ENCODE data around the gene SYNM.

SYNM gene

DNA sequence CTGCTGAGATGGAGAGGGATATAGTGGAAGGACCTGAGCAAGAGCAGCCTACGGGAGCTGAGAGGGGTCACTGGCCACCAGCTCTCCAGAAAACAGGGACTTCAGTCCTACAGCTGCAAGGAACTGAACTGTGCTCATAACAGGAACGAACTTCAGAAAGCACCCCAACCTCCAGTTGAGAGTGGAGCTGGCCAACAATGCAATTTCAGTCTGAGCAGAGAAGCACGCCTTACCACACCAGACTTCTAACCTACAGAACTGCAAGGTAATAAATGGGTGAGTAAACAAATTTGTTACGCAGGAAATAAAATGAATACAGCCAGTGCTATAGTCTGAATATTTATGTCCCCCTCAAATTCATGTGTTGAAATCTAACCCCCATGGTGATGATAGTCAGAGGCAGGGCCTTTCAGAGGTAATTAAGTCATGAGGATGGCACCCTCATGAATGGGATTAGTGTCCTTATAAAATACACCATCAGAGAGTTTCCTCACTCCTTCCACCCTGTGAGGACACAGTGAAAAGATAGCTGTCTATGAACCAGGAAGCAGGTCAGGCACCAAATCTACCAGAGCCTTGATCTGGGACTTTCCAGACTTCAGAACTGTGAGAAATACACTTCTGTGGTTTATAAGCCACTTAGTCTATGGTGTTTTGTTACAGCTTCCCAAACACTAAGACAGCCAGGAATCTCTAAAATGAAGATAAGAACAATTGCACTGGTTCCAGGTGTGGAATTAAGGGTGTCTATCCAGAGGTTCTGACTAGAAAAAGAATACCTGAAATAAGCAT, 58.6 kb downstream of the SYNM start:
- FAIRE-seq (no peak), DNase-seq (ENCODE audit: insufficient read length, low spot score) (no peak)

DNA sequence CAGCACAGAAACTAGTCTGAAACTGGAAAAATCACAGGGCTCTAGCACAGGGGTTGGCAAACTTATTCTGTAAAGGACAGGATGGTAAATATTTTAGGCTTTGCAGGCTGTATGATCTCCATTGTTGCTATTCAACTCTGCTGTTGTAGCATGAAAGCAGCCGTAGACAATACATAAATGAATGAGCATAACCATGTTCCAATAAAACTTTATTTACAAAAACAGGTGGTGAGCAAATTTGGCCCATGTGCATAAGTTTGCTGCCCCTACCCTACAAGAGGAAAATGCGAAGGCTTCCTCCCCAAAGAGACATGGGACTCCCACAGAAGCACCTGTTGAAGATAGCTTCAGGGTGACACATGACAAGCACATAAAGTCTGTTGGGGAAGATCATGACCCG, 59.2 kb downstream of the SYNM start:
- no peak for DNase-seq (ENCODE audit: insufficient read length, low spot score)
- no peak for FAIRE-seq

DNA sequence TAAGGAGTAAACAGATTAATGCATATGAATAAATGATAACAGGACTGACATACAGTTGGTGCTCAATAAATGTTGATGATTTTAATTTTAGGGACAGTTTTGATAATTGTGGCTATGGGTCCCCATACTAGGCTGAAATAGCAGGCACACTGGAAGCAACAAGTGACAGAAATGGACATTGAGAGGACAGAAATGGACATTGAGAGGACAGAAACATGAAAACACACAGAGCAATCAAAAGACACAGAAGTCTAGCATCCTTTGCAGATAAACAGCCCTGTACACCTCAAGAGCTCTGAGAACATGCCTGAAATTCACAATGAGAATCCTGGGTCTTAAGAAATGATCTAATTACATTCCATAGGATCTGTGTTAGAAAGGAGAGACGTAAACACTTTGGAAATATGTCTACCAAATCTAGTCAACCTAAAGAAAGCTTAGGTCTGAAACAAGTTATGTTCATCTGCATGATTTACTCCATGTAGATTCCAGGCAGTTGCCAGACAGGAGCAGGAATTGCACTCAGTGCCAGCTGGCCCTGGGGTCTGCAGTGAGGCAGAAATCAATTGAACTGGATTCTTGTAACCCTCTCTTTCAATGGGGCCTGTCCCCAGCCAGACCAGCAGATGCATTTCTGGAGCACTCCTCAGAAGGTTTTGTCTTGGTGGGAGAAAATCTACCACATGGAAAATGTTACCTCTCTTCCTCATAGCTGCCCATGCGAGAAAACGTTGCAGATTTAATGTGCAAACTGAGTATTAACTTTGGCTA, 60.3 kb downstream of the SYNM start:
- DNase-seq (ENCODE audit: insufficient read length, low spot score) = no peak
- no peak for FAIRE-seq

DNA sequence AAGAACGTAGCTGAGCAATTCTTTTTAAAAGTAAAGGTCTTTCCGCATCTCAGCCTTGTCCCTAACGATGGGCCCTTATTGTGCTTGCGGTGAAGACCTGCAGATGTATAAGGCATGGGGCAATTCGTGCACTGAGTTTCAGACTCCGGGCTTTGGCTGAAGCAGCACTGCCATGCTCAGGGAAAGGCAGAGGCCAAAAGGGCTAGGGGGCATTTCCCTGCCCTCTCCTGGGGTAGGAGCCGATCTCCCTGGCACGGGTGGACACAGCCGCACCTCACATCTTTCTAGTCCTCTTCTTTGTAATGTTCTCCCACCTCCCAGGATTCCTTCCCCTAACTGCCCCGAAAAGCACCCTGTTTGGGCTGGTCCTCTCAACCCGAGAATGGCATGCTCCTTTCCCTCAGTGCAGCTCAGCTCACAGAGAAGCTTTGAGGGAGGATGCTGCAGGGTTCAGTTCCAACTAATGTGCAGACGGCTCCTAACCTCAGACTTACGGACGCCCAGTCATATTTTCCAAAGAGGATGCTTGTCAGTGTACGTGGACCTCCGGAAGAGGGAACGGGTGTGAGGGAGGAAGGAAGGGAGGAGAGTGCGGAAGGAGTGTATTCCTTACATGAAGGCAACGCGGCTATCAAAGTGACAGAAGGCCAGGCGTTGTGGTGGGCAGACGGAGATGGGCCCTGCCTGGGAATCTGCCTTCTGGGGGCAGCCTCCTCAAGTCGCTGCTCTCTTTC, 61.2 kb downstream of the SYNM start:
- FAIRE-seq = no peak
- DNase-seq (ENCODE audit: insufficient read length, low spot score) = no peak

DNA sequence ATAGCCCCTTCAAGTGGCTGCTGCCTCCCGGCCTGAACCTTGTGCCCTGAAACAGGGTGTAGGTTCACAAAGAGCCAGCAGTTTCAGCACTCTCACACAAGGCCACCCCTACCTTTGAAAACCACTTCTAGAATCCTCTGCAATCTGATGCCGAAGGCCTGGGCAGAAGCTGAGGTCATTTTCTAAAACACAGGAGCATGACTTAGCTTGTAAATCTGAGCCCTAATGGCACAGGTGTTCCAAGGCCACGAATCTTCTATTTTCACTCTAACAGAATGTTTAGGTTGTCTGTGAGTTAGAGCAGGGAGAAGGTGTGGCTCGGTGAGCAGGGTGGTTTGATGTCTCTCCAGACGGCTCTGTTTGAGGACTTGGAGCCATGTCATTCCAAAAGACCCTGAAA, 62.3 kb downstream of the SYNM start:
- FAIRE-seq (no peak), DNase-seq (ENCODE audit: insufficient read length, low spot score) (no peak)

DNA sequence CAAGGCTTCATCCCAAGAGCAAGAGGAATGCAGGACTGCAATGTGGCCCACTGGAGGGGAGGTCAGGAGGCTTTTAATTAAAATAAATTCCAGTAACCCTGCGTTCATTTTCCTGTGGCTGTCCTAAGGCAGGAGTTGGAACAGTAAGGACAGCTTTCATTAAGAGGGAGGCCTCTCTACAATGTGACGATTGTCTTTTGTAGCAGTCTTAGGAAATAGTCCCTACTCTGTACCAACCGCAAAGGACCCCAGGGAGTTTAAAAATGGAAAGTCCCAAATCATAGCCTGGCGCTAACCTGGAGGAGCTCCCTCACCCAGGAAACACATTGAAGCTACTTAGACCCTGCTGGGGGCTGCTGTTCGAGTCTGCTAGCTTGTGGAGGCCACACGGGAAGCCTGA, 62.8 kb downstream of the SYNM start:
- FAIRE-seq = no peak
- no peak for DNase-seq (ENCODE audit: insufficient read length, low spot score)

DNA sequence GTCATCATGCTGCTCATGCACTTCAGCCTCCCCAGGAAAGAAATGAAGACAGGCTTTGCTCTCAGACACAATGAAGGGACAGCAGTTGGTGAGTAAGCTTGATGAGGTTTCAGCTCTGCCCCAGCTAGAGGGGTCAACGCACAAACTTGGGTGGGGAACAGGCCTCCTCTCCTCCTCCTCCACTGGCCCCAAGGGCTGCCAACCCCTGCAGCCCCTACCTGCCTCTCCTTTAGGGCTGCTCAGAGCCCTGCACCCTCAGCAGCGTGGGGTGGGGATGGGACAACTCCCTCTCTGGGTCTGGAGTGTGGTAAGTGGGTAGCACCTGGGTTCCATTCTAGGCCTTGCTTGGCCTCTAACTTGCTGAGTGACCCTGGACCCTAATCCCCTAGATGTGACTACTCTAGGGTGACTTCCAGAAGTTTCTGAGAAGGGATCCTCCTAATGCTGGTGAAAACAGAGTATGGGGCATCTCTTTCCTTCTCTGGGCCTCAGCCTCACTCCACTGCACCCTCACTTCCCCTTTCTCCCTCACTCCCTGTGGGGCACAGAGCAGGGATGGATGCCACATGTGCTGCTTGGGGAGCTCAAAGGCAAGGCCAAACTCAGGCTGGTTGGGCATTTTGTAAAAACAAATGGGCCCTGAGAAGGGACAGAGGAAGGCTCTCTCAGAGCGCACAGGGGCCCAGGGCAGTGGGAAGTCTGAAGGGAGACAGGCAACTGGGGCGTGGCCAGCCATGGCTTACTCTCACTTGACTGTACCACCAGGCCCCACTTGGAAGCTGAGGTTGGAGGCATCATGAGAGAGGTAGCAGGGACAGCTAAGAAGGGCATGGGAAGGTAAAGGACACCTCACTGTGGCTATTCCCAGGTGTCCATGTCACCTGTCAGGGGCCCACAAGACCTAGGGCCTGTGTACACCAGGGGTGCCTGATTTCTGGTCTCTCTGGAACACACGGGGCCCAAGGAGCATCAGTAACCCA, 64.0 kb downstream of the SYNM start:
- DNase-seq (ENCODE audit: insufficient read length, low spot score) = no peak
- FAIRE-seq = no peak

DNA sequence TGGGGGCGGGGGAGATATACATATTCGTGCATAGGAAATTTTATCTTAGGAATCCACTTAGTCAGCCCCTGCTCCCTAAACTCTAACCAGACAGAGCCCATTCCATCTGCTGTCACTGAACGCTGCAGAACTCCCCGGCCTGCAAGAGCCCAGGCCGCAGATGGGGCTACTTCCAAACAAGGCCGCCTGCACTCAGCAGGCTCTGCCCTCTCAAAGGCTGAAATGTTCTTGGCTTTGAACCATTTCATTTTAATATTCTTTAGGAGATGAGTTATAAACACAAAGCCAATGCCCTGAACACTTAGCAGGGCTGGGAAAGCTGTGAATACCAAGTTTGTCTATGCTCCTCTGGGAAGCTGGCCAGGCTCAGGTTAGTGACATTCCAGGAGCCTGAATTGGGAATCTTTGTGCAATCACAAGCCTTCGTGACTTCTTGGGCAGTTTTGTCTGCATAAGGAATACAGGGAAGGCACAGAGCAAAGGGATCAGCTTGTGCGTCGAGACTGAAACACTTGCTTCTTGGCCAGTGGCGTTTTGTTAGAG, 65.0 kb downstream of the SYNM start:
- DNase-seq (ENCODE audit: insufficient read length, low spot score) (no peak), FAIRE-seq (no peak)

DNA sequence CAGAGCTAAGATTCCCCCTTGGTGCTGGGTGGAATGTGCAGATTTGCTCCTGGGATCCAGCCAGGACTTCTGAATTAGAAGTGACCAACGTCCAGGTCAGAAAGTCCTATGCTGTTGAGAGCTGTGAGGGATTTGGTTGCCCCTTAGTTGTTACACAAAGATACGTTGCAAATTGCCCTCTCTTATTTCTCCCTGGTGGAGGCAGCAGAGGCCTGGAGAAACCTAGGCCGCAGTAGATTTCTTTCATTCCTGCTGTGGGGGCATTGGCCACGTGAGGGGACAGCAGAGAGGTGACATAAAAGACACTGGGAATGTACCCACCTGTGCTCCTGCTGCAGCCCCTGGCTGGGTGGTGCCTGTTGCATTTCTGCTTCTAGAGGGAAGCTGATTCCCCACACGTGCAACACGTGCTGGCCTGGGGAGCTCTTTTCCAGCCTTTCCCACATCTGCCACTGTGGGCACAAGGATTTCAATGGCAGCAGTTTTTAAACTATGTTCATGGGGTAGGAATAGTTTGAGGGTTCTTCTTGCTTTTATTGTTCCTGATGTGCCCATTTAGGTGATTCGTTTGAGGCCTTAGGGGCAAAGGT, 65.7 kb downstream of the SYNM start:
- FAIRE-seq = no peak

DNA sequence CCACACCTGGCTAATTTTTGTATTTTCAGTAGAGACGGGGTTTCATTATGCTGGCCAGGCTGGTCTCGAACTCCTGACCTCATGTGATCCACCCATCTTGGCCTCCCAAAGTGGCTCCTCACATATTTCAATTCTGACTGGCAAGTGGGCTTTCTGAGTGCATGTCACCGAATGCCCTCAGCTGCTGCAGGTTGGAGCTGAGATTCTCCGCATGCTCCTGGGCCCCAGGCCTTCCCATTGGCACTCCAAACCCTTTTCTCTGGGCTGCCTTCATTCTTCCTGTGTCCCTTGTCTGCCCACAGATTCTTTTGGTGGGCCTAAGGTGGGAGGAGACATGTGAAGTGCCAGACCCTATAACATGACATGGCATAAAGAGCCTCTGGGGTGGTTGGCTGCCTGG, 67.3 kb downstream of the SYNM start:
- FAIRE-seq = no peak

More for the DNA sequence above, 65.7 kb downstream of the SYNM start:
- no peak for DNase-seq (ENCODE audit: insufficient read length, low spot score)

DNA sequence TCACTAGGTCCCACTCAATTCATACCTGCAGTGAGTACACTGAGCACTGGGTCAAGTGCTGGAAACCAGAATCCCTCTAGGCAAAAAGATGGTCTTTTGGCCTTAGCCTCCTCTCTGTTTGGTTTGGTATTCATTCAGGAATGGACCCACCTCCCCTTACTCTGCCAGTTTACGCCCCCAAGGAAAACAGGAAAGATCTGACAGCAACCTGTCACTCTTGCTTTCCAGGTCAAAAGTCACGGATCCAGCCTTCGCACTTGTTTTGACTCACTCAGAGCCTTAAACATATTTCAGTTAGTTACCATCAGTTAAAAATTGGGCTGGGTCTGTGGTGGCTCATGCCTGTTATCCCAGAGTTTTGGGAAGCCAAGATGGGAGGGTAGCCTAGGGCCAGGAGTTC, 68.1 kb downstream of the SYNM start:
- FAIRE-seq = no peak
- no peak for DNase-seq (ENCODE audit: insufficient read length, low spot score)

More for the DNA sequence above, 67.3 kb downstream of the SYNM start:
- no peak for DNase-seq (ENCODE audit: insufficient read length, low spot score)

DNA sequence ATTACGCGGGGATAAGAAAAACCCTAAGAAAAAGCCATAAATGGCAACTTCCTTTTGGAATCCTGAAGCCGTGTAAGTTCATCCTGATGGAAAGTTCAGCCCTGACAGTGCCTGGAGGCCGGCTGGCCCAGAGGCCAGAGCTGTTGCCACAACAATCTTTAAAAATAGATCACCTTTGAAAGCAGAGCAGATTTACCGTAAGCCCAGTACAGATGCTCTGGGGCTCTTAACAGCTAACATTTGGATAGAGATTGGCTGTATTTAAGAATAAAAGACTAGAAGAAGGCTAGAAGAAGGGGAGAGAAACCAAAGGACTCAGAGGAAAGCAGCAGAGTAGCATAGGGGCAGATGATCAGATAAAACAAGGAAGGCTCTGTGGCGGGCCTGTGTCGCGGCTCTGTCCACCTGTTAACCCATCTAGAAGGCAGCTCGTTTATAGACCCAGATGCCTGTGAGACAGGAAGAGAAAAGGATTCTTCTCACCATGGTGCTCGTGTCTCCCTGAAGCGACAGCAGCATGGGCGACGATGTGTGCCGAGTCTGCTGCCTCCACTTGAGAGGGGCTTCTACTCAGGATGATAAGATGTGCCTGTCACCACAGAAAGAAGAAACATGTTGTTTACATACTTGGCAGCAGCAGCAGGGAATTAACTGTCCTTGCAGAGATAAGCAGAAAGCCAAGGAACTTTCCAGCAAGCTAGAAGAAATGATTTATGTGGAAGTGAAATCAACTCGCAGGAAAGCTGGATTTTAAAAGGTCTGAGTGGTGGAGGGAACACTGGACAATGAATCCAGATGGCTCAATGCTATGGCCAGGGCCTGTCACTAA, 69.9 kb downstream of the SYNM start:
- no peak for FAIRE-seq
- no peak for DNase-seq (ENCODE audit: insufficient read length, low spot score)

DNA sequence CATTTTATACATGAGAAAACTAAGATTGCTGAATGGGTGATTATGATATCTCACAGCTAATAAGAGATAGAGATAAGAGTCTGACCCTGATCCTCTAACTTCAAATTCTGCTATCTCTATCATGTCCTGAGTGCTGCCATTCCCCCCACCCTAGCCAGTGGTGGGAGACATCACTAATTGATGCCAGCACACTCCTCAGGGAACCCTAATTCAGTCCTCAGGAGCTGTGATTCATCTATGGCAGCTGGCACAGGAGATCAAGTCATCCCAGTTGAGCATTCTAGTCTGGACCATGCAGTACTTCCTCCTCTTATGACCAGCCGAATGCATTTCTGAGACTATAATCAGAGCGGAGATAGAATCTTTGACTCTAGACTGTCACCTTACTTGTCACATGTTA, 71.9 kb downstream of the SYNM start:
- DNase-seq (ENCODE audit: insufficient read length, low spot score) (no peak), FAIRE-seq (no peak)

DNA sequence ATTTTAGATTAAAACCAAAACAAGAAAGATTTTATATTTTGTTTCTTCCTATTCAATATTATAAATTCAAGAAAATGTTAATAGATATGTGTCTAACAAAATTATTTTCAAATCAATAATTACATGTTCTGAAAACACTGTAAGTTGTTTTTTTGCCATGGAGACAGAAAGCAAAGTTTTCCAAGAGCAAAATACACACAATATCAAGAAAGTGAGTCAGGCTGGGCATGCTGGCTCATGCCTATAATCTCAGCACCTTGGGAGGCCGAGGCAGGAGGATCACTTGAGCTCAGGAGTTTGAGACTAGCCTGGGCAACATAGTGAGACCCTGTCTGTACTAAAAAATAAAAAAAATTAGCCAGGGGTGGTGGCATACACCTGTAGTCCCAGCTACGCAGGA, 72.8 kb downstream of the SYNM start:
- no peak for FAIRE-seq
- DNase-seq (ENCODE audit: insufficient read length, low spot score) = no peak

DNA sequence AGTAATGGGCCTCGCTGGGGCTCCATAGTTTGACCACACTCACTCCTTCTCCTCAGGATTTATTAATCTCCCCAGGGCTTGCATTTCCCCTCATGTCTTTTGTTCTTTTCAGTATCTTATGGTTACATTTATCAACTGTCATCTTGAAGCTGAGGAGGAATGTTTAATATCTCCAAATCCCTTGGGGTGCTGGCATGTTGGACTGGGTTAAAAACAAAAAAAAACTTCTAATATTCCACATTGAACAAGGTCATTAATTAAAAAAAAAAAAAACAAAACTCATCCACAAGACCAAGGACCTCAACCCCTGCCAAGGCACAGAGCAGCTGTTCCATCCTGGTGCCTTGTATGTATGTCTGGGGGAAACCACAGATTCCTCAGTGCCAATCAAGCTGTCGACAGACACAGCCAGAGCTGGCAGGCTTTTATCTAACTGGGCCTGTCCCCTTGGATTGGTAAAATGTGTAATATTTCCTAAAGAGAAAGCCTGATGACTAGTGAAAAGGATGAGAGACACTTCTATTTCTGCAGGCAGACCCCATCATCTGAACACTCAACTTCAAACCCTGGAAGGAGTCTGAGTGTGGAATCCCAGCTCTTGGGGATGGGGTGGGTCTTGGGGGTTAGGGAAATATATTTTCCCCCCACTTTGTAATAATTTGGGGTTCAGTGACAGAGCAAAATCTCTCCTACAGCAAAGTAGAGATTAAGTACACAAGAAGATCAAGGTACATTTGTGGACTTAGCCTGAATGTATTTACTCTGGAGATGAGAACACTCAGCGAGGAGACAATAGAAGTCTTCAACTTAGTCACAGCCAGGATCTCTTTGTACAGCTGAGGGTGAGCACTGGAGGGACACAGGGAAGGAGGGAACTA, 75.4 kb downstream of the SYNM start:
- DNase-seq (ENCODE audit: insufficient read length, low spot score) (no peak), FAIRE-seq (no peak)

DNA sequence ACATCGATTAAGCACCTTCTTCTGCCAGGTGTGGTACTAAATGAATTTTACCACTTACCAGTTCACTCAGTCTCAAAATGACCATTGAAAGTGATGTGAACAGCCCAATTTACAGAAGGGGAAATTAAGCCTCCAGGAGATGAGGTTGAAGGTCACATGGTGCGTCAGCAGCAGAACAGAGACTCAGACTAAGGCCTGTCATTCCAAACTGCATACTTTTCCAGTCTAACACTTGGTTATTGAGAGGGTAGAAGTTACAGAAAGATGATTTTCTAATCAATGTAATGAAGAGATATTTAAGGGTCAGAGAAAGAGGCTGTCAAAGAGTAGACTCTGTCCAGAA, 76.1 kb downstream of the SYNM start:
- no peak for FAIRE-seq

DNA sequence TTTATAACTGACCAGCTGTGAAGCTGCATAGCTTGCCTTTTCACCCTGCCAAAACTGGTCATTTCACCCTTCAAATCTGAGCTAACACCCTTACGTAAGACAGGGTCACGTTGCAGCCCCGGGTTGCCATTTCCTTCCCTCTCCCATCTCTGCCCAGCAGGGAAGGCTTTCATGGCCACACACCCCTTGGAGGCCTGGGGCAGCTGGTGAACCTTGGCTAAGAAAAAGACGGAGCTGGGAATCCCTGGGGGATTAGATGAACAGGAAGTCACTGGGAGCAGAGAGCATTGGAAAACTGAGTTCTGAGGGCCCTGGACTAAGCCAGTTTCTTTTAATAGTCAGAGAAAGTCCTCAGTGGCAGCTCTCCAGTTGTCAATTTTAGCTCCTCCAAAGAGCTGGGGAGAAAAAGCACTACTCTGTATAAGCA, 76.7 kb downstream of the SYNM start:
- no peak for FAIRE-seq

More for the DNA sequence above, 76.1 kb downstream of the SYNM start:
- no peak for DNase-seq (ENCODE audit: insufficient read length, low spot score)

DNA sequence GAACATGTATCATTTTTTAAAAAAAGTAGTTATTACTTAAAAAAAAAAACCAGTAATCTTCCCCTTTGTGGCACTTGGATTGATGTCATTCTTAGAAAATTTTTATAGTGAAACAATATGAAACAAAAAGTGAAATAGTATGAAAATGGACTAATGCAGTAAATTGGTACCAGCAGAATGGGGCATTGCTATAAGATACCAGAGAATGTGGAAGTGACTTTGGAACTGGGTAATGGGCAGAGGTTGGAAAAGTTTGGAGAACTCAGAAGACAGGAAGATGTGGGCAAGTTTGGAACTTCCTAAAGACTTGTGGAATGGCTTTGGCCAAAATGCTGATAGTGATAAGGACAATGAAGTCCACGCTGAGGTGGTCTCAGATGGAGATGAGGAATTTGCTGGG, 77.9 kb downstream of the SYNM start:
- DNase-seq (ENCODE audit: insufficient read length, low spot score) = no peak
- no peak for FAIRE-seq

More for the DNA sequence above, 76.7 kb downstream of the SYNM start:
- DNase-seq (ENCODE audit: insufficient read length, low spot score) = no peak

All from HTR-8/SVneo (cell line).